ENCODE results near the gene PSMD12.

GRCh38 chr17:67386965-67387551 lies 20.7 kb upstream of the PSMD12 start:
- no peak for TF ChIP-seq POLR2AphosphoS5 (IDR thresholded peaks at IDR 0.05; ENCODE audit: insufficient read depth, low read depth, low read length)
- peak; percentile 70 to 80 for TF ChIP-seq CTCF (IDR thresholded peaks at IDR 0.05; ENCODE audit: extremely low read depth in 1 of 2, insufficient read depth in 1 of 2, low read depth in 1 of 2, low read length in 2 of 2)
- TF ChIP-seq MAX (IDR thresholded peaks at IDR 0.05; ENCODE audit: insufficient read depth, insufficient read length) = no peak
- no peak for TF ChIP-seq POLR2A (IDR thresholded peaks at IDR 0.05; ENCODE audit: low read depth, low read length)
- TF ChIP-seq EZH2 (IDR thresholded peaks at IDR 0.05; ENCODE audit: borderline replicate concordance, low read depth, low read length, severe bottlenecking) = no peak
- TF ChIP-seq GATA2 (IDR thresholded peaks at IDR 0.05; ENCODE audit: insufficient read depth, insufficient read length, low read depth, low read length) = no peak
- no peak for TF ChIP-seq FOS (IDR thresholded peaks at IDR 0.05; ENCODE audit: borderline replicate concordance, insufficient read depth, low read length)
